T-cell (primary cell): ENCODE measurements around the gene SPOCK1. TPM values are rescaled to one million over a fixed set of nuclear protein-coding genes. Genes with fewer than 3 reads are reported as not detected.

ENCODE experiments used
- ATAC-seq, 4 experiments: fragments of 200-7000 bp in 3 of 4; fragments of 150-1000 bp in 1 of 4; cut with Tn5 transposase; replicated peaks in 1 of 4; 1 replicate in 3 of 4; 2 replicates in 1 of 4; pipeline ENCODE4 v1.10.0; 2021; ENCODE audit warnings: moderate library complexity in 3 of 4, mild to moderate bottlenecking in 2 of 4, moderate number of reproducible peaks in 1 of 4
- CTCF ChIA-PET, 2 donors: fragments of 300-600 bp; sonication (Branson Sonifier 250); formaldehyde crosslinking; loops; one replicate each; lab custom pipeline; 2022; ENCODE audit warnings: antibody characterized with exemption in 2 of 2; lab: Charles Lee
- POLR2A ChIA-PET, 2 donors: fragments of 300-600 bp; sonication (Branson Sonifier 250); formaldehyde crosslinking; loops; one replicate each; lab custom pipeline; 2022; ENCODE audit warnings: antibody characterized with exemption in 2 of 2; lab: Charles Lee
- DNase-seq, 35 experiments: peaks; one replicate each; pipeline versions ENCODE4 v3.0.0 to v3.0.0-alpha.2; 2013 to 2023
- H3K27ac ChIP-seq: one replicate; pipeline ENCODE4 v1.5.1; 2013; ENCODE audit warnings: low read length
- H3K27me3 ChIP-seq, 2 experiments: replicated peaks in 1 of 2; 1 replicate in 1 of 2; 2 replicates in 1 of 2; pipeline versions ENCODE4 v1.6.1 to v1.7.0; 2013; ENCODE audit warnings: low read length in 1 of 2, mixed read lengths in 1 of 2; ENCODE audit not compliant: control insufficient read depth in 2 of 2, insufficient read depth in 2 of 2; ENCODE audit errors: extremely low read depth in 1 of 2
- H3K36me3 ChIP-seq, 2 donors: 1 replicate in 1 of 2; 2 replicates in 1 of 2; pipeline versions ENCODE4 v1.6.1 to v1.7.0; 2013; ENCODE audit warnings: low read length in 1 of 2; ENCODE audit not compliant: control insufficient read depth in 2 of 2, insufficient read depth in 1 of 2; ENCODE audit errors: extremely low read depth in 1 of 2
- H3K4me1 ChIP-seq, 2 experiments: 1 replicate in 1 of 2; 2 replicates in 1 of 2; pipeline versions ENCODE4 v1.6.1 to v1.7.0; 2013; ENCODE audit warnings: low read length in 2 of 2, mixed read lengths in 1 of 2; ENCODE audit not compliant: insufficient read depth in 2 of 2, control insufficient read depth in 1 of 2; ENCODE audit errors: extremely low read depth in 1 of 2
- H3K4me3 ChIP-seq, 2 donors: 1 replicate in 1 of 2; 2 replicates in 1 of 2; pipeline versions ENCODE4 v1.5.1 to v1.7.0; 2013; ENCODE audit warnings: mild to moderate bottlenecking in 2 of 2, low read length in 1 of 2, moderate library complexity in 1 of 2; ENCODE audit not compliant: control insufficient read depth in 1 of 2; ENCODE audit errors: extremely low read depth in 1 of 2
- H3K9me3 ChIP-seq: 2 replicates; pipeline ENCODE4 v1.7.0; 2013
- H3K27ac Mint-ChIP-seq, 2 donors: one replicate each; pipeline ENCODE4 v1.8.0; 2020 to 2021; ENCODE audit warnings: mild to moderate bottlenecking in 2 of 2, mixed read lengths in 2 of 2
- H3K27me3 Mint-ChIP-seq, 2 donors: one replicate each; pipeline ENCODE4 v1.8.0; 2021 to 2022; ENCODE audit warnings: mixed read lengths in 2 of 2
- H3K36me3 Mint-ChIP-seq: one replicate; pipeline ENCODE4 v1.8.0; 2021; ENCODE audit warnings: mixed read lengths
- H3K4me1 Mint-ChIP-seq, 3 donors: one replicate each; pipeline ENCODE4 v1.8.0; 2020 to 2022; ENCODE audit warnings: mixed read lengths in 3 of 3, mild to moderate bottlenecking in 1 of 3
- H3K4me3 Mint-ChIP-seq, 3 donors: one replicate each; pipeline ENCODE4 v1.8.0; 2020 to 2022; ENCODE audit warnings: mild to moderate bottlenecking in 3 of 3, mixed read lengths in 3 of 3, moderate library complexity in 3 of 3
- H3K9me3 Mint-ChIP-seq, 3 donors: one replicate each; pipeline ENCODE4 v1.8.0; 2020 to 2022; ENCODE audit warnings: mixed read lengths in 3 of 3
- WGBS: methylation state at CpG from one replicate; pipeline ENCODE4 v1.1.5; 2013; ENCODE audit warnings: missing lambda C conversion rate; ENCODE audit not compliant: insufficient coverage; 5-methylcytosine and 5-hydroxymethylcytosine counted together
- total RNA-seq, 35 experiments: library from RNA in 6 of 35; stranded (reverse) in 6 of 35; fragments of 120-200 nt in 1 of 35; gene quantifications; one replicate each; pipeline versions ENCODE4 v1.2.1 to v1.2.4 and lab custom pipeline; 2013 to 2026

Gene SPOCK1
- total RNA-seq, 5 donors from 2014 or later (not counting 1 experiment from before 2014, with no cell fraction given) = 0.57 TPM; not detected in 4

- no peaks in the 10 kb centered on the region for H3K36me3 Mint-ChIP-seq
- Histone ChIP-seq H3K27me3 (peaks cover 0 to 8% of the 10 kb centered on the region in 2 experiments), H3K4me3 (no peak overlapping the region), H3K27ac (no peak overlapping the region), H3K9me3 (no peaks in the 10 kb centered on the region), H3K4me1 (no peaks in the 10 kb centered on the region), H3K36me3 (no peaks in the 10 kb centered on the region)
- H3K4me1 Mint-ChIP-seq = no peaks in the 10 kb centered on the region
- H3K9me3 Mint-ChIP-seq = no peaks in the 10 kb centered on the region
- H3K27me3 Mint-ChIP-seq = peaks cover 9 to 13% of the 10 kb centered on the region in 2 donors
- WGBS = 50% methylated on average over 1 of the region's 2 CpGs
- DNase-seq (no peak), ATAC-seq (no peak)
- POLR2A ChIA-PET = no interaction called here
- CTCF ChIA-PET = no interaction called here
- H3K27ac Mint-ChIP-seq = no peak overlapping the region
- no peak overlapping the region for H3K4me3 Mint-ChIP-seq
Observed at GRCh38 chr5:137401946-137402345, 97.2 kb downstream of the SPOCK1 start.

GRCh38 chr5:137400571-137400970 lies 98.6 kb downstream of the SPOCK1 start:
- no peaks in the 10 kb centered on the region for H3K36me3 Mint-ChIP-seq
- ChIA-PET POLR2A (no interaction called here), CTCF (no interaction called here)
- Histone ChIP-seq H3K4me3 (no peak overlapping the region), H3K36me3 (no peaks in the 10 kb centered on the region), H3K9me3 (no peaks in the 10 kb centered on the region), H3K4me1 (no peaks in the 10 kb centered on the region), H3K27ac (no peak overlapping the region), H3K27me3 (peaks cover 0 to 8% of the 10 kb centered on the region in 2 experiments)
- ATAC-seq (no peak), DNase-seq (no peak)
- no peak overlapping the region for H3K4me3 Mint-ChIP-seq
- no peaks in the 10 kb centered on the region for H3K4me1 Mint-ChIP-seq
- no peaks in the 10 kb centered on the region for H3K9me3 Mint-ChIP-seq
- WGBS = 70% methylated on average over 2 of the region's 5 CpGs
- no peak overlapping the region for H3K27ac Mint-ChIP-seq
- peaks cover 9% of the 10 kb centered on the region in 2 donors for H3K27me3 Mint-ChIP-seq

DNA sequence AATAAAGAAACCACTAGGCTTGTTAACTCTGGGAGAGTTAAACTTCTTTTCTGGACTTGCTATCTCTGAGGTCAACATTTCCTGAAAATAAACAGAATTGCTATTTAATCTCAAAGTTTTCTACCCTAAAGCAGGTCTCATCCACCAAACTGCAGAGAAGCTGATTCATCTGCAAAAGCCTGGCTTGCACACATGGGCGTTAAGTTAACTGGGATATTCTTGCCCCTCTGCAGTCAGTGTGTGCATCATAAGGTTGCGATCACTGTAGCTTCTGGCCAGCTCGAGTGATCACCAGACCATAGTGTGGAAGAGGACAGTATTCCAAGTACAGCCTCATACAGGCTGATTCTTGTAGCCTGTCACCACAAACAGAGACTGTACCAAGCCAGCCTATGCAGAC lies 99.2 kb downstream of the SPOCK1 start:
- POLR2A ChIA-PET = no interaction called here
- no peaks in the 10 kb centered on the region for H3K36me3 Mint-ChIP-seq
- H3K4me1 Mint-ChIP-seq = no peaks in the 10 kb centered on the region
- CTCF ChIA-PET = no interaction called here
- Histone ChIP-seq H3K4me1 (no peaks in the 10 kb centered on the region), H3K36me3 (no peaks in the 10 kb centered on the region), H3K27me3 (peaks cover 0 to 5% of the 10 kb centered on the region in 2 experiments), H3K27ac (no peak overlapping the region), H3K4me3 (no peak overlapping the region), H3K9me3 (no peaks in the 10 kb centered on the region)
- 67% methylated on average over 1 of the region's 3 CpGs for WGBS
- peaks cover 9% of the 10 kb centered on the region in 2 donors for H3K27me3 Mint-ChIP-seq
- H3K27ac Mint-ChIP-seq = no peak overlapping the region
- no peaks in the 10 kb centered on the region for H3K9me3 Mint-ChIP-seq
- no peak overlapping the region for H3K4me3 Mint-ChIP-seq
- DNase-seq (no peak), ATAC-seq (no peak)

DNA sequence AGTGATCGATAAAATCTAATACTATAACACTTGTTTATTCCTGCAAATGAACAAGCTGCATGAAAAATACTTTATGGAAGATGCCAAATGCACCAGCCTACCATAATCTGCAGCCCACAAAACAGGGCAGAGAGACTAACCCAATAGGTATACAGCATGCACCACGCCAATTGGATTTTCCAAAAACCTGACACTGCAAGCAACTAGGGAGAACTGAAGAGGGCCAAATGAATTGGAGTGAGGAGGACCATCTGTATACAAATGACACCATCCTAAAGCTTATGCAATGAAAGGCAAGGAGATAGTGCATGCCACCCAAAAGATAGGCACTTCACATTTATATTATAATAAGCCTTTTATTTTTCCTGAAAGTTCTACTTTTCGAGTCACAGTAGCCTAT lies 100.4 kb downstream of the SPOCK1 start:
- Mint-ChIP-seq H3K27ac (no peak overlapping the region), H3K4me3 (no peak overlapping the region), H3K9me3 (no peaks in the 10 kb centered on the region), H3K27me3 (peaks cover 6 to 9% of the 10 kb centered on the region in 2 donors), H3K4me1 (no peaks in the 10 kb centered on the region), H3K36me3 (no peaks in the 10 kb centered on the region)
- no peaks in the 10 kb centered on the region for H3K4me1 ChIP-seq
- no peaks in the 10 kb centered on the region for H3K36me3 ChIP-seq
- no CpG with 5 or more reads among the region's 3 CpGs for WGBS
- no peak overlapping the region for H3K4me3 ChIP-seq
- peaks cover 0 to 4% of the 10 kb centered on the region in 2 experiments for H3K27me3 ChIP-seq
- no peak for DNase-seq
- ChIA-PET POLR2A (no interaction called here), CTCF (no interaction called here)
- ATAC-seq = no peak
- no peak overlapping the region for H3K27ac ChIP-seq
- no peaks in the 10 kb centered on the region for H3K9me3 ChIP-seq

- WGBS = no CpG with 5 or more reads among the region's 2 CpGs
- Histone ChIP-seq H3K9me3 (no peaks in the 10 kb centered on the region), H3K4me3 (no peak overlapping the region), H3K27ac (no peak overlapping the region), H3K4me1 (no peaks in the 10 kb centered on the region), H3K27me3 (no peaks in the 10 kb centered on the region), H3K36me3 (no peaks in the 10 kb centered on the region)
- ChIA-PET POLR2A (no interaction called here), CTCF (no interaction called here)
- Mint-ChIP-seq H3K4me3 (no peak overlapping the region), H3K36me3 (no peaks in the 10 kb centered on the region), H3K27ac (no peak overlapping the region), H3K27me3 (peaks cover 1 to 8% of the 10 kb centered on the region in 2 donors), H3K9me3 (peaks cover 0 to 3% (median 0%) of the 10 kb centered on the region in 3 donors), H3K4me1 (no peaks in the 10 kb centered on the region)
- DNase-seq (no peak), ATAC-seq (no peak)
Observed at GRCh38 chr5:137398154-137398553, 101.0 kb downstream of the SPOCK1 start.

DNA sequence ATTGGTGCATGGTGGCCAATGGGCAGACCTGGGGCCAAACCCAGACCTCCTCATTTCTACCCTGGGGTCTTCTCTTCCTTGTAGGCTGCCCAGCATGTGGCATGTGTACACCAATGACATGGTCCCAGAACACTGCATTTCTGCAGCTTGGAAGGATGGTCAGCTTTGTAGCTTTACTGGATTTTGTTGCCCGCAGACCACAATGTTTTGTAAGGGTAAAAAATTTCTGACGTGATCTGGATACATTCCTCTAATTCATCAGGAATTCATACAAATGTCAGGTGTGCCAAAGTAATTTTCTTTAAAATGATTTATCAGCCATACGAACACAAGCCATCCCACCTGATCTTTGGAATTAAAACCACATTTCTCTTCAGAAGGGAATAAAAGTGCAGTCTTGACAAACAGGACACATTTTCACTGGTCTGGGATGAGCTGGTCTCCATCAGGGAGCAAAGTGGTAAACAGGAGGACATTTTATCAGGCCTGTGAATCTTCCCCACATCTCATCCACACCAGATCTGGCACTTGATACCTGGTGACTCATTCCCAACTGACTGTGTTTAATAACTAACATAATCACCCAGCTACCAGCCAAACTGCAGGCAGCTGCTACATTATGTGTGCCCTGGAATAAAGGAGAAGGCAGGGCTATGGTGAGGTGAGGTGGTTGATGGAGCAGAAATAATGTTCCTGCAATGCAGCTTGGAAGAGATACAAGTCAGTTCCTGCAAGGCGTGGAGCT lies 103.9 kb downstream of the SPOCK1 start:
- Histone ChIP-seq H3K9me3 (no peaks in the 10 kb centered on the region), H3K27me3 (peaks cover 0 to 2% of the 10 kb centered on the region in 2 experiments), H3K36me3 (no peaks in the 10 kb centered on the region), H3K27ac (no peak overlapping the region), H3K4me1 (no peaks in the 10 kb centered on the region), H3K4me3 (no peak overlapping the region)
- DNase-seq (no peak), ATAC-seq (no peak)
- Mint-ChIP-seq H3K27ac (no peak overlapping the region), H3K27me3 (peaks cover 10 to 22% of the 10 kb centered on the region in 2 donors), H3K36me3 (no peaks in the 10 kb centered on the region), H3K4me3 (no peak overlapping the region), H3K9me3 (peaks cover 0 to 10% (median 0%) of the 10 kb centered on the region in 3 donors), H3K4me1 (no peaks in the 10 kb centered on the region)
- ChIA-PET CTCF (no interaction called here), POLR2A (no interaction called here)
- 67% methylated on average over 1 of the region's 4 CpGs for WGBS
